CD14-positive monocyte (primary cell): ENCODE data around the gene MRPL24. TPM values are rescaled to one million over a fixed set of nuclear protein-coding genes. Genes with fewer than 3 reads are reported as not detected.
A peak's percentile ranks its signal among the peaks of the same experiment; 100 is the strongest.

ENCODE experiments used
- DNase-seq, 3 donors: peaks; one replicate each; pipeline ENCODE4 v3.0.0-alpha.2; 2011 to 2022
- H2AFZ ChIP-seq: 2 replicates; pipeline ENCODE4 v1.6.0; 2012; ENCODE audit warnings: mild to moderate bottlenecking, low read depth, low read length, inconsistent platforms; ENCODE audit not compliant: insufficient read depth, poor library complexity, severe bottlenecking
- H3K27ac ChIP-seq, 2 donors: 1 replicate in 1 of 2; 2 replicates in 1 of 2; pipeline ENCODE4 v1.5.1; 2012 to 2013; ENCODE audit warnings: low read length in 2 of 2, control low read depth in 1 of 2, inconsistent platforms in 1 of 2, low read depth in 1 of 2, mild to moderate bottlenecking in 1 of 2
- H3K27me3 ChIP-seq, 2 donors: one replicate each; pipeline versions ENCODE4 v1.6.0 to v1.6.1; 2011 to 2013; ENCODE audit warnings: low read length in 2 of 2; ENCODE audit not compliant: control insufficient read depth in 2 of 2, insufficient read depth in 2 of 2
- H3K36me3 ChIP-seq, 2 donors: replicated peaks in 1 of 2; 1 replicate in 1 of 2; 2 replicates in 1 of 2; pipeline versions ENCODE4 v1.5.1 to v1.6.1; 2012 to 2013; ENCODE audit warnings: low read length in 2 of 2, control low read depth in 1 of 2, inconsistent platforms in 1 of 2, mild to moderate bottlenecking in 1 of 2; ENCODE audit not compliant: insufficient read depth in 2 of 2, control insufficient read depth in 1 of 2
- H3K4me1 ChIP-seq, 2 donors: 1 replicate in 1 of 2; 2 replicates in 1 of 2; pipeline versions ENCODE4 v1.5.1 to v1.6.1; 2012 to 2013; ENCODE audit warnings: low read length in 2 of 2, control low read depth in 1 of 2, inconsistent platforms in 1 of 2, mild to moderate bottlenecking in 1 of 2, moderate library complexity in 1 of 2; ENCODE audit not compliant: insufficient read depth in 2 of 2, control insufficient read depth in 1 of 2
- H3K4me2 ChIP-seq: replicated peaks from 2 replicates; pipeline ENCODE3; 2012; ENCODE audit warnings: low read length, moderate library complexity, mild to moderate bottlenecking; ENCODE audit not compliant: poor library complexity, severe bottlenecking; ENCODE audit errors: extremely low read depth
- H3K4me3 ChIP-seq, 3 experiments: fragments of 200-600 bp in 1 of 3; sonication (generic) in 1 of 3; replicated peaks in 1 of 3; 1 replicate in 2 of 3; 2 replicates in 1 of 3; pipeline ENCODE4 v1.5.1; 2011 to 2013; ENCODE audit warnings: low read length in 3 of 3, mild to moderate bottlenecking in 3 of 3, control low read depth in 2 of 3, low read depth in 2 of 3, inconsistent platforms in 1 of 3, moderate library complexity in 1 of 3
- H3K79me2 ChIP-seq: 2 replicates; pipeline ENCODE4 v1.6.0; 2012; ENCODE audit warnings: mild to moderate bottlenecking, control low read depth, inconsistent platforms, low read length, moderate library complexity; ENCODE audit not compliant: insufficient read depth
- H3K9ac ChIP-seq: 2 replicates; pipeline ENCODE4 v1.6.0; 2017; ENCODE audit warnings: low read length, mild to moderate bottlenecking; ENCODE audit not compliant: insufficient read depth, poor library complexity, severe bottlenecking
- H3K9me3 ChIP-seq, 2 donors: replicated peaks in 1 of 2; 1 replicate in 1 of 2; 2 replicates in 1 of 2; pipeline versions ENCODE4 v1.5.1 to v1.6.1; 2012 to 2013; ENCODE audit warnings: low read length in 2 of 2, control low read depth in 1 of 2; ENCODE audit not compliant: control insufficient read depth in 1 of 2, insufficient read depth in 1 of 2
- H4K20me1 ChIP-seq: 2 replicates; pipeline ENCODE4 v1.6.0; 2012; ENCODE audit warnings: mild to moderate bottlenecking, low read length, control low read depth, moderate library complexity; ENCODE audit not compliant: insufficient read depth
- H3K27ac Mint-ChIP-seq, 7 donors: one replicate each; pipeline ENCODE4 v1.8.0; 2020; ENCODE audit warnings: mild to moderate bottlenecking in 7 of 7, mixed read lengths in 7 of 7, moderate library complexity in 6 of 7, inconsistent platforms in 2 of 7
- H3K27me3 Mint-ChIP-seq, 3 donors: one replicate each; pipeline ENCODE4 v1.8.0; 2021 to 2022; ENCODE audit warnings: low read depth in 3 of 3, mild to moderate bottlenecking in 3 of 3, mixed read lengths in 3 of 3, moderate library complexity in 3 of 3, inconsistent platforms in 1 of 3
- H3K36me3 Mint-ChIP-seq, 2 donors: one replicate each; pipeline ENCODE4 v1.8.0; 2020; ENCODE audit warnings: mixed read lengths in 2 of 2, inconsistent platforms in 1 of 2, mild to moderate bottlenecking in 1 of 2
- H3K4me1 Mint-ChIP-seq: one replicate; pipeline ENCODE4 v1.8.0; 2020; ENCODE audit warnings: mild to moderate bottlenecking, mixed read lengths
- H3K4me3 Mint-ChIP-seq, 2 donors: one replicate each; pipeline ENCODE4 v1.8.0; 2020; ENCODE audit warnings: mild to moderate bottlenecking in 2 of 2, mixed read lengths in 2 of 2, moderate library complexity in 1 of 2
- H3K9me3 Mint-ChIP-seq, 7 donors: one replicate each; pipeline ENCODE4 v1.8.0; 2020 to 2022; ENCODE audit warnings: mixed read lengths in 7 of 7, mild to moderate bottlenecking in 6 of 7, moderate library complexity in 6 of 7, inconsistent platforms in 2 of 7
- WGBS: methylation state at CpG from one replicate; pipeline ENCODE4 v1.1.5; 2013; ENCODE audit warnings: missing lambda C conversion rate; ENCODE audit not compliant: insufficient coverage; 5-methylcytosine and 5-hydroxymethylcytosine counted together
- intact Hi-C, 2 donors: fragments of 100-400 bp; cut with micrococcal nuclease; formaldehyde crosslinking; loops; one replicate each; pipeline versions ENCODE4 v1.15.0 to v1.15.1; 2023
- polyA minus RNA-seq: library from RNA; depleted of rRNA, polyadenylated mRNA; stranded (reverse); fragments of >200 nt; gene quantifications from 2 replicates; pipeline ENCODE4 v1.2.3, GENCODE V29; 2012
- polyA plus RNA-seq, 3 donors: library from polyadenylated mRNA; depleted of rRNA in 1 of 3; unstranded in 2 of 3; stranded (reverse) in 1 of 3; fragments of 300-500 nt in 2 of 3; fragments of >200 nt in 1 of 3; fragmentation: Illumina TruSeq in 2 of 3; gene quantifications; 1 replicate in 2 of 3; 2 replicates in 1 of 3; pipeline ENCODE4 v1.2.3, GENCODE V29; 2012 to 2021
- total RNA-seq, 12 experiments: library from RNA in 1 of 12; stranded (reverse) in 1 of 12; fragments of 120-200 nt in 1 of 12; gene quantifications; one replicate each; pipeline ENCODE4 v1.2.4 and lab custom pipeline; 2013 to 2026; ENCODE audit warnings: mixed read lengths in 6 of 12, inconsistent platforms in 1 of 12
- TF ChIP-seq, protein P1 (sequence below): fragments of 200-600 bp; IDR thresholded peaks from one replicate; pipeline ENCODE4 v1.8.0; 2022; ENCODE audit warnings: antibody characterized with exemption, mild to moderate bottlenecking

Gene MRPL24
- total RNA-seq (2013): 24.3 TPM
- polyA plus RNA-seq: 10 to 100 TPM; 28.7 to 47.0 (median 38.4) TPM
- 10.5 and 22.5 TPM in 2 replicates for polyA minus RNA-seq
- total RNA-seq (lab: John Stamatoyannopoulos, UW): 2.0 to 21.7 (median 10.2) reads per million in 11 experiments

DNA sequence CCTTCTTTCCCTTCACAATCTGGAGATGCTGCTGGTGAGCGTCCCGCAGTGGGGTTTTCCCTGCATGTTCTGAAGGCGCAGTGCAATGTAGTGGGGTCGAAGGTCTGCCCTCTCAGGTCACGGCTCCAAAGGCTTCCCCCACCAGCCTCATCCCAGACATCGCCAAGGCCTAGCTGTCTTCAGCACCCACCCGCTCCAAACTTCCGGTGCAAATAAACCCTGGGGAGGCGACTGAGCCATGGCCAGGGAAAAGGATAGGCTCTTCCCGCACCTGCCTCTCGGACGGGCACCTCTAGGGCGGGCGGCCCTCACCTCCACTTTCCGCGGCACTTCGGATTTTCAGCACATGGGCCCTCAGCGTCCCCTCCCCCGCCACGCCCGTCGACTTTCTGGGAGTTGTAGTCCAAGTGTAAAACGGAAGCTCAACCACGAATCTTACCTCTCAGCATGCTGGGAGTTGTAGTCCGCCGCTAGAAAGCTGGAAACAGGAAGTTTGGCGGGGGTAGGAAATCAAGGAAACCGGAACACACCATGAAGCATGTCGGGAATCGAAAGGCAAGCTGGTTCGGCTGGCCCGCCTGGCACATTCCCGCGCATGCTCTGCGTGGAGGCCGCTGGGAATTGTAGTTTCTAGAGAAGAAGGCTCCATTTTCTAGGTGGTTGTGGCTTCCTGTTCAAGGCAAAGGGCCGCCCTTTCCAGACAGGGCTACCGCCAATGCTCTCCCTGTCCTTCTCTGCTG is at the start of gene MRPL24:
MRPL24 (minus strand) TSS at position 348 of the 740 bp plus-strand sequence. CDS start 2,384 bp downstream, outside the sequence.
- H3K9ac ChIP-seq: peak within 1 kb of the TSS; percentile 72
- Mint-ChIP-seq H3K4me3 (peak within 1 kb of the TSS; percentile 95 to 97), H3K27me3 (peaks cover 0 to 2% (median 1%) of the 10 kb centered on the region in 3 donors), H3K9me3 (peaks cover 0 to 2% (median 0%) of the 10 kb centered on the region in 7 donors), H3K27ac (peak within 1 kb of the TSS; percentile 89 to 97 (median 96)), H3K4me1 (peaks cover 25% of the 10 kb centered on the region), H3K36me3 (peaks cover 45 to 65% of the 10 kb centered on the region in 2 donors)
- peaks cover 40 to 61% of the 10 kb centered on the region in 2 donors for H3K36me3 ChIP-seq
- H2AFZ ChIP-seq: peak within 1 kb of the TSS; percentile 97
- H3K9me3 ChIP-seq: no peaks in the 10 kb centered on the region
- H3K4me1 ChIP-seq: peaks cover 21 to 31% of the 10 kb centered on the region in 2 donors
- H4K20me1 ChIP-seq: peaks cover 13% of the 10 kb centered on the region
- 0% methylated on average over 30 of the region's 38 CpGs for WGBS
- peak; percentile 98 to 99 (median 99) for DNase-seq
- peak within 1 kb of the TSS; percentile 89 for H3K4me2 ChIP-seq
- no peaks in the 10 kb centered on the region for H3K27me3 ChIP-seq
- TF ChIP-seq, protein P1, sequence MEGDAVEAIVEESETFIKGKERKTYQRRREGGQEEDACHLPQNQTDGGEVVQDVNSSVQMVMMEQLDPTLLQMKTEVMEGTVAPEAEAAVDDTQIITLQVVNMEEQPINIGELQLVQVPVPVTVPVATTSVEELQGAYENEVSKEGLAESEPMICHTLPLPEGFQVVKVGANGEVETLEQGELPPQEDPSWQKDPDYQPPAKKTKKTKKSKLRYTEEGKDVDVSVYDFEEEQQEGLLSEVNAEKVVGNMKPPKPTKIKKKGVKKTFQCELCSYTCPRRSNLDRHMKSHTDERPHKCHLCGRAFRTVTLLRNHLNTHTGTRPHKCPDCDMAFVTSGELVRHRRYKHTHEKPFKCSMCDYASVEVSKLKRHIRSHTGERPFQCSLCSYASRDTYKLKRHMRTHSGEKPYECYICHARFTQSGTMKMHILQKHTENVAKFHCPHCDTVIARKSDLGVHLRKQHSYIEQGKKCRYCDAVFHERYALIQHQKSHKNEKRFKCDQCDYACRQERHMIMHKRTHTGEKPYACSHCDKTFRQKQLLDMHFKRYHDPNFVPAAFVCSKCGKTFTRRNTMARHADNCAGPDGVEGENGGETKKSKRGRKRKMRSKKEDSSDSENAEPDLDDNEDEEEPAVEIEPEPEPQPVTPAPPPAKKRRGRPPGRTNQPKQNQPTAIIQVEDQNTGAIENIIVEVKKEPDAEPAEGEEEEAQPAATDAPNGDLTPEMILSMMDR: no peak
- H3K79me2 ChIP-seq: peaks cover 35% of the 10 kb centered on the region
- peak within 1 kb of the TSS; percentile 72 to 83 for H3K27ac ChIP-seq
- peak within 1 kb of the TSS; percentile 44 to 93 (median 64) for H3K4me3 ChIP-seq
- intact Hi-C loops: loop anchor here (1.0 kb wide), 2 partner anchors 10 to 26 kb away; partner anchors contain the start of genes PRCC (in 2 of the 2) and HDGF (in 1 of the 2)

DNA sequence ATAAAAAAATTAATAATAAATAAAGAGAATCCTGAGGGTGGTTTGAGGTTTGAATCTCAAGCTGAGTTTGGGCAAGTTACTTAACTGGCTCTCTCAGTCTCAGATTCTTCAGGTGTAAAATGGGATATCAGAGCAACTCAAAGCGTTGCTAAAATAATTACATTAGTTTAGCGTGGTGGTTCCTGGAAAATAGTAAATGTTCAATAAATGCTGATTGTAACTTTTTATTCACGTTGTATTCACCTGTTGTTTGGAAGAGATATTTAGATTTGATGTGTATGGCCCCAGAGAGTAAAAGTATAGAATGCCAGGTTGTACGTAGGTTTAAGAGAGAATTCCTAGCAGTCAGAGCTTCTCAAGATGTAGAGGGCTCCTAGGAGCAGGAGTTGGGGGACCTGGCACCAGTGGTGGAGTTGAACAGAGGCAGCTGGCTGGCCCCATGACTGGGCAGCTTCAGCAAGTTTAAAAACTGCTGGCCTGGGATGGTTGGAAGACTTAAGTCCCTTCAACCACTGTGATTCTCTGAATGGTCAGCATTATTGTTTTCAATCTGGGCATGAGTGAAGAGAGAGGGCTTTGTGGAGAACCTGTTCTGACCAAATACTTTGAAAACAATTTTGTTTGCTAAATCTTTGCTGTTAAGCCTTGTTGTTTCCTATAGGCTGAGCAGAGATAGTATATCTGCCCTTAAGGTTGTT is 48.9 kb upstream of the MRPL24 start:
- TF ChIP-seq, protein P1: no peak
- Histone ChIP-seq H3K27me3 (no peaks in the 10 kb centered on the region), H3K27ac (no peak overlapping the region), H3K79me2 (peaks cover 4% of the 10 kb centered on the region), H2AFZ (no peak overlapping the region), H3K4me3 (no peak overlapping the region), H3K4me1 (peaks cover 3 to 4% of the 10 kb centered on the region in 2 donors), H3K4me2 (no peak overlapping the region), H3K36me3 (peaks cover 68 to 98% of the 10 kb centered on the region in 2 donors), H4K20me1 (peaks cover 14% of the 10 kb centered on the region), H3K9ac (no peak overlapping the region), H3K9me3 (no peaks in the 10 kb centered on the region)
- Mint-ChIP-seq H3K4me1 (peaks cover 12% of the 10 kb centered on the region), H3K9me3 (no peaks in the 10 kb centered on the region), H3K4me3 (no peak overlapping the region), H3K36me3 (peaks cover 74 to 93% of the 10 kb centered on the region in 2 donors), H3K27ac (no peak overlapping the region), H3K27me3 (no peaks in the 10 kb centered on the region)
- DNase-seq: no peak
- WGBS: 95% methylated on average over 4 of the region's 4 CpGs
- intact Hi-C loops: loop anchor here in 1 of 2 donors (10.0 kb wide), 1 partner anchor 65 kb away; the partner anchor contains the start of gene INSRR
